ENCODE results near the gene LRRC28.

The LRRC28 gene

GRCh38 chr15:99369196-99369595, 117.9 kb downstream of the LRRC28 start:
- no peak for DNase-seq (ENCODE audit: low read depth in 1 of 2, low spot score in 1 of 2)

GRCh38 chr15:99371180-99372103, 120.2 kb downstream of the LRRC28 start:
- no peak overlapping the region for H3K4me3 ChIP-seq (replicated peaks; ENCODE audit: insufficient read depth, low read length)
- no peaks in the 10 kb centered on the region for H3K27me3 ChIP-seq (ENCODE audit: insufficient read depth, poor library complexity, severe bottlenecking)
- no peak overlapping the region for H3K27ac ChIP-seq (replicated peaks)
- DNase-seq (ENCODE audit: low read depth in 1 of 2, low spot score in 1 of 2), result no peak
- TF ChIP-seq REST (IDR thresholded peaks at IDR 0.05; ENCODE audit: insufficient replicate concordance, low read depth) (no peak), GABPA (IDR thresholded peaks at IDR 0.05; ENCODE audit: low read depth) (no peak), SPI1 (IDR thresholded peaks at IDR 0.05; ENCODE audit: borderline replicate concordance, low read depth) (no peak), POLR2AphosphoS5 (IDR thresholded peaks at IDR 0.05; ENCODE audit: low read depth) (no peak)

More at GRCh38 chr15:99369196-99369595, 117.9 kb downstream of the LRRC28 start:
- Histone ChIP-seq H3K4me3 (replicated peaks; ENCODE audit: insufficient read depth, low read length) (no peak overlapping the region), H3K27ac (replicated peaks) (no peak overlapping the region), H3K27me3 (ENCODE audit: insufficient read depth, poor library complexity, severe bottlenecking) (no peaks in the 10 kb centered on the region)
- peak; percentile 68 for TF ChIP-seq SPI1 (IDR thresholded peaks at IDR 0.05; ENCODE audit: borderline replicate concordance, low read depth)
- no peak for TF ChIP-seq CTCF (IDR thresholded peaks at IDR 0.05; ENCODE audit: insufficient read depth, low read length)

- TF ChIP-seq CTCF (IDR thresholded peaks at IDR 0.05; ENCODE audit: insufficient read depth, low read length) (no peak), SPI1 (IDR thresholded peaks at IDR 0.05; ENCODE audit: borderline replicate concordance, low read depth) (no peak), GABPA (IDR thresholded peaks at IDR 0.05; ENCODE audit: low read depth) (no peak), REST (IDR thresholded peaks at IDR 0.05; ENCODE audit: insufficient replicate concordance, low read depth) (no peak), POLR2AphosphoS5 (IDR thresholded peaks at IDR 0.05; ENCODE audit: low read depth) (no peak)
- no peak overlapping the region for H3K4me3 ChIP-seq (replicated peaks; ENCODE audit: insufficient read depth, low read length)
- H3K27me3 ChIP-seq (ENCODE audit: insufficient read depth, poor library complexity, severe bottlenecking), result no peaks in the 10 kb centered on the region
- no peak overlapping the region for H3K27ac ChIP-seq (replicated peaks)
- DNase-seq (ENCODE audit: low read depth in 1 of 2, low spot score in 1 of 2), result no peak
Observed at GRCh38 chr15:99385005-99385669, 133.9 kb downstream of the LRRC28 start.

GRCh38 chr15:99385865-99386264, 134.6 kb downstream of the LRRC28 start:
- Histone ChIP-seq H3K27ac (replicated peaks) (no peak overlapping the region), H3K4me3 (replicated peaks; ENCODE audit: insufficient read depth, low read length) (no peak overlapping the region), H3K27me3 (ENCODE audit: insufficient read depth, poor library complexity, severe bottlenecking) (no peaks in the 10 kb centered on the region)
- TF ChIP-seq CTCF (IDR thresholded peaks at IDR 0.05; ENCODE audit: insufficient read depth, low read length) (no peak), REST (IDR thresholded peaks at IDR 0.05; ENCODE audit: insufficient replicate concordance, low read depth) (no peak), SPI1 (IDR thresholded peaks at IDR 0.05; ENCODE audit: borderline replicate concordance, low read depth) (no peak), POLR2AphosphoS5 (IDR thresholded peaks at IDR 0.05; ENCODE audit: low read depth) (no peak), GABPA (IDR thresholded peaks at IDR 0.05; ENCODE audit: low read depth) (no peak)
- no peak for DNase-seq (ENCODE audit: low read depth in 1 of 2, low spot score in 1 of 2)
